G401 (cell line): ENCODE results near the gene FYB1. TPM values are rescaled to one million over a fixed set of nuclear protein-coding genes. Genes with fewer than 3 reads are reported as not detected.

Source experiments
- DNase-seq: peaks from one replicate; pipeline ENCODE4 v3.0.0-alpha.2; 2015; ENCODE audit warnings: low spot score
- in situ Hi-C: cut with HindIII; loops from 2 replicates; pipeline ENCODE4 v1.10.0; 2016; ENCODE audit warnings: low sequenced_read_pairs, mixed read lengths
- total RNA-seq: library from RNA; depleted of rRNA; stranded (reverse); fragments of >200 nt; shearing (Covaris generic); gene quantifications from 2 replicates; pipeline ENCODE4 v1.2.3, GENCODE V29; 2014

FYB1 gene
- total RNA-seq, 1 experiment from 2014 or later: not detected

- in situ Hi-C loops: no loop called here
- no peak for DNase-seq
Observed at GRCh38 chr5:39140558-39141168, 78.7 kb downstream of the FYB1 start.

GRCh38 chr5:39138892-39139291, 80.5 kb downstream of the FYB1 start:
- in situ Hi-C loops: no loop called here
- DNase-seq: no peak

- in situ Hi-C loops: no loop called here
- no peak for DNase-seq
Observed at GRCh38 chr5:39137819-39138451, 81.4 kb downstream of the FYB1 start.

GRCh38 chr5:39137391-39137790, 82.0 kb downstream of the FYB1 start:
- in situ Hi-C loops: no loop called here

GRCh38 chr5:39132792-39133191, 86.6 kb downstream of the FYB1 start:
- in situ Hi-C loops: no loop called here
- no peak for DNase-seq

More at GRCh38 chr5:39137391-39137790, 82.0 kb downstream of the FYB1 start:
- no peak for DNase-seq

GRCh38 chr5:39132128-39132447, 87.3 kb downstream of the FYB1 start:
- in situ Hi-C loops: no loop called here
- DNase-seq: no peak

GRCh38 chr5:39131210-39132127, 87.9 kb downstream of the FYB1 start:
- in situ Hi-C loops: no loop called here
- DNase-seq: no peak

GRCh38 chr5:39130716-39131115, 88.6 kb downstream of the FYB1 start:
- in situ Hi-C loops: no loop called here
- no peak for DNase-seq

- in situ Hi-C loops: no loop called here
- no peak for DNase-seq
Observed at GRCh38 chr5:39121922-39122321, 97.4 kb downstream of the FYB1 start.

- in situ Hi-C loops: no loop called here
- DNase-seq: no peak
Observed at GRCh38 chr5:39121315-39121714, 98.0 kb downstream of the FYB1 start.

- in situ Hi-C loops: no loop called here
- DNase-seq: no peak
Observed at GRCh38 chr5:39120052-39120420, 99.3 kb downstream of the FYB1 start.

GRCh38 chr5:39119404-39120051, 99.8 kb downstream of the FYB1 start:
- in situ Hi-C loops: no loop called here
- DNase-seq: no peak

- in situ Hi-C loops: no loop called here
- no peak for DNase-seq
Observed at GRCh38 chr5:39118638-39119037, 100.7 kb downstream of the FYB1 start.

- no peak for DNase-seq
- in situ Hi-C loops: no loop called here
Observed at GRCh38 chr5:39117401-39117800, 102.0 kb downstream of the FYB1 start.

GRCh38 chr5:39116344-39117170, 102.8 kb downstream of the FYB1 start:
- in situ Hi-C loops: no loop called here
- DNase-seq: no peak

GRCh38 chr5:39115644-39116343, 103.6 kb downstream of the FYB1 start:
- no peak for DNase-seq
- in situ Hi-C loops: no loop called here

GRCh38 chr5:39114155-39114554, 105.2 kb downstream of the FYB1 start:
- in situ Hi-C loops: no loop called here
- DNase-seq: no peak

GRCh38 chr5:39113354-39113953, 105.9 kb downstream of the FYB1 start:
- in situ Hi-C loops: no loop called here

More at GRCh38 chr5:39113354-39113953, 105.9 kb downstream of the FYB1 start:
- no peak for DNase-seq
